Sigmoid colon (tissue), 7 donors: ENCODE data around the gene AVEN. TPM values are rescaled to one million over a fixed set of nuclear protein-coding genes. Genes with fewer than 3 reads are reported as not detected.

Experiments used
- DNase-seq: peaks from one replicate; pipeline ENCODE4 v3.0.0-alpha.2; 2019
- H3K27ac ChIP-seq, 4 donors: fragments of 200-600 bp; sonication (generic); one replicate each; pipeline ENCODE4 v1.5.1; 2016 to 2019; ENCODE audit warnings: mild to moderate bottlenecking in 1 of 4
- H3K27me3 ChIP-seq, 3 donors: fragments of 200-600 bp; sonication (generic); one replicate each; pipeline ENCODE4 v1.5.1; 2019; ENCODE audit warnings: mild to moderate bottlenecking in 1 of 3
- H3K36me3 ChIP-seq, 4 donors: fragments of 200-600 bp; sonication (generic); one replicate each; pipeline ENCODE4 v1.5.1; 2016 to 2019
- H3K4me1 ChIP-seq, 4 donors: fragments of 200-600 bp; sonication (generic); one replicate each; pipeline ENCODE4 v1.5.1; 2017 to 2019
- H3K4me3 ChIP-seq, 4 donors: fragments of 200-600 bp; sonication (generic); one replicate each; pipeline ENCODE4 v1.5.1; 2017 to 2019; ENCODE audit warnings: mild to moderate bottlenecking in 2 of 4, moderate library complexity in 1 of 4
- H3K9me3 ChIP-seq, 4 donors: fragments of 200-600 bp in 3 of 4; sonication (generic) in 3 of 4; one replicate each; pipeline versions ENCODE4 v1.5.1 to v1.6.1; 2013 to 2019
- CTCF ChIP-seq, 4 experiments: fragments of 450-650 bp in 3 of 4; fragments of 200-600 bp in 1 of 4; IDR thresholded peaks; one replicate each; pipeline ENCODE4 v1.5.1; 2016 to 2019; ENCODE audit warnings: antibody characterized with exemption in 4 of 4, mild to moderate bottlenecking in 3 of 4, moderate library complexity in 2 of 4
- EP300 ChIP-seq, 4 donors: sonication (generic); formaldehyde crosslinking; IDR thresholded peaks; one replicate each; pipeline ENCODE4 v1.6.1; 2017; ENCODE audit warnings: antibody characterized with exemption in 4 of 4
- POLR2A ChIP-seq, 2 donors: fragments of 450-650 bp; IDR thresholded peaks; one replicate each; pipeline ENCODE4 v1.6.1; 2016; ENCODE audit warnings: antibody characterized with exemption in 2 of 2, mild to moderate bottlenecking in 2 of 2, moderate library complexity in 2 of 2
- POLR2AphosphoS5 ChIP-seq, 4 donors: sonication (generic); formaldehyde crosslinking; IDR thresholded peaks; one replicate each; pipeline ENCODE4 v1.6.1; 2017; ENCODE audit warnings: antibody characterized with exemption in 4 of 4
- WGBS, 2 donors: extraction: QIAGEN DNeasy Blood & Tissue Kit; methylation state at CpG; one replicate each; pipeline ENCODE4 v1.1.7; 2013; 5-methylcytosine and 5-hydroxymethylcytosine counted together
- intact Hi-C: fragments of 100-400 bp; cut with DNase I; formaldehyde crosslinking; loops from one replicate; pipeline ENCODE4 v1.15.1; 2023
- polyA plus RNA-seq, 3 donors: library from polyadenylated mRNA; stranded (reverse); fragments of 200-250 nt; gene quantifications; one replicate each; pipeline ENCODE4 v1.2.3, GENCODE V29; 2013
- total RNA-seq, 4 donors: library from RNA; depleted of rRNA; stranded (reverse); fragments of >200 nt; gene quantifications; one replicate each; pipeline ENCODE4 v1.1.0, GENCODE V29; 2016
- donor health status: healthy with polysubstance abuse.
- donor health status: Bipolar disorder and iron deficiency.
- donor health status: healthy.

AVEN gene
- total and polyA plus RNA-seq, 7 donors, result 9.2 to 23.3 (median 15.0) TPM

DNA sequence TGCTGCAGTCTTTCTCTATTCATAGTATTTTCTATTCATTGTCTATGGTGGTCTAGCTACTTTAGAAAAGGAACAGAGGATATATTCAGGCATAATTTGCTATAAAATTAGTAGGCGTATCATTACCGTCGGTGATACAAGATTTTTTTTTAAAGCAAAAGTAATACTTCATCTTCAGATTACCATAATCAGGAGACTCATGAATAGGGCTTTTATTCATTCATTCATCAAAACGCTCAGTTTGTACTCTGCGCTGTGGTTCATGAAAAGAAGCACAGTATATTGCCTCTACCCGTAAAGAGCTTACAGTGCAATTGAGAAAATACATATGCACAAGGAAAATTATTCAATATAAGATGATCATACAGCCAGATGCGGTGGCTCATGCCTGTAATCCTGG lies 207.4 kb downstream of the AVEN start:
- DNase-seq, result no peak
- intact Hi-C loops, result no loop called here
- no peak overlapping the region for H3K4me3 ChIP-seq
- H3K4me1 ChIP-seq, result no peaks in the 10 kb centered on the region
- peaks cover 0 to 12% (median 5%) of the 10 kb centered on the region in 4 donors for H3K36me3 ChIP-seq
- no peak for TF ChIP-seq EP300 (IDR thresholded peaks at IDR 0.05)
- TF ChIP-seq POLR2AphosphoS5 (IDR thresholded peaks at IDR 0.05), result no peak
- TF ChIP-seq CTCF (IDR thresholded peaks at IDR 0.05), result no peak
- no peak for TF ChIP-seq POLR2A (IDR thresholded peaks at IDR 0.05)
- no peaks in the 10 kb centered on the region for H3K9me3 ChIP-seq
- WGBS, 2 donors, result 88 to 90% methylated on average over 7 of the region's 7 CpGs
- H3K27ac ChIP-seq, result no peak overlapping the region
- no peaks in the 10 kb centered on the region for H3K27me3 ChIP-seq

DNA sequence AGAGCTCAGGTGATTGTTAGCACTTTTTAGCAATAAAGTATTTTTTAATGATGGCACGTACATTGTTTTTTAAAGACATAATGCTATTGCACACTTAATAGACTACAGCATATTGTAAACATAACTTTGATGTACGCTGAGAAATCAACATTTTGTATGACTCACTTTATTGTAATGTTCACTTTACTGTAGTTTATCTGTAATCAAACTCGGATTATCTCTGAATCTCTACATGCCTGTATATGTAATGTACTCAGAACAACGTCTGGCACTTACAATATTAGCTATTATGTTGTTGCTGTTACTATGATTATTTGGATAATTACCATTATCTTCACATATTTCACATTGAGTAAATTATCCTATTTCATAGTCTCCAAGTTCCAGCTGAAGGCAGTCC lies 208.7 kb downstream of the AVEN start:
- 35 to 70% methylated on average over 4 of the region's 4 CpGs for WGBS, 2 donors
- TF ChIP-seq EP300 (IDR thresholded peaks at IDR 0.05) (no peak), POLR2A (IDR thresholded peaks at IDR 0.05) (no peak), CTCF (IDR thresholded peaks at IDR 0.05) (no peak), POLR2AphosphoS5 (IDR thresholded peaks at IDR 0.05) (no peak)
- no peaks in the 10 kb centered on the region for H3K4me1 ChIP-seq
- no peaks in the 10 kb centered on the region for H3K9me3 ChIP-seq
- intact Hi-C loops, result no loop called here
- H3K4me3 ChIP-seq, result no peak overlapping the region
- H3K27ac ChIP-seq, result no peak overlapping the region
- peaks cover 0 to 20% (median 5%) of the 10 kb centered on the region in 4 donors for H3K36me3 ChIP-seq
- H3K27me3 ChIP-seq, result no peaks in the 10 kb centered on the region
- DNase-seq, result no peak

- no peak for TF ChIP-seq EP300 (IDR thresholded peaks at IDR 0.05)
- intact Hi-C loops, result no loop called here
- Histone ChIP-seq H3K4me3 (no peak overlapping the region), H3K9me3 (no peaks in the 10 kb centered on the region), H3K27ac (no peak overlapping the region), H3K36me3 (peaks cover 0 to 20% (median 7%) of the 10 kb centered on the region in 4 donors), H3K27me3 (no peaks in the 10 kb centered on the region), H3K4me1 (no peaks in the 10 kb centered on the region)
- 83 to 84% methylated on average over 4 of the region's 4 CpGs for WGBS, 2 donors
- no peak for DNase-seq
Observed at GRCh38 chr15:33826201-33826600, 212.8 kb downstream of the AVEN start.

- Histone ChIP-seq H3K4me3 (no peak overlapping the region), H3K27me3 (no peaks in the 10 kb centered on the region), H3K27ac (no peak overlapping the region), H3K4me1 (no peaks in the 10 kb centered on the region), H3K9me3 (no peaks in the 10 kb centered on the region), H3K36me3 (peaks cover 0 to 20% (median 7%) of the 10 kb centered on the region in 4 donors)
- no peak for DNase-seq
- intact Hi-C loops, result no loop called here
- no peak for TF ChIP-seq CTCF (IDR thresholded peaks at IDR 0.05)
- no peak for TF ChIP-seq EP300 (IDR thresholded peaks at IDR 0.05)
- no peak for TF ChIP-seq POLR2A (IDR thresholded peaks at IDR 0.05)
- TF ChIP-seq POLR2AphosphoS5 (IDR thresholded peaks at IDR 0.05), result no peak
- 94 to 96% methylated on average over 8 of the region's 8 CpGs for WGBS, 2 donors
Observed at GRCh38 chr15:33825453-33825852, 213.6 kb downstream of the AVEN start.

- no peaks in the 10 kb centered on the region for H3K9me3 ChIP-seq
- TF ChIP-seq EP300 (IDR thresholded peaks at IDR 0.05) (no peak), CTCF (IDR thresholded peaks at IDR 0.05) (no peak), POLR2AphosphoS5 (IDR thresholded peaks at IDR 0.05) (no peak), POLR2A (IDR thresholded peaks at IDR 0.05) (no peak)
- intact Hi-C loops, result no loop called here
- H3K4me3 ChIP-seq, result no peak overlapping the region
- no peaks in the 10 kb centered on the region for H3K4me1 ChIP-seq
- H3K36me3 ChIP-seq, result peaks cover 0 to 14% (median 7%) of the 10 kb centered on the region in 4 donors
- H3K27ac ChIP-seq, result no peak overlapping the region
- 75% methylated on average over 3 of the region's 3 CpGs for WGBS, 2 donors
- DNase-seq, result no peak
- H3K27me3 ChIP-seq, result no peaks in the 10 kb centered on the region
Observed at GRCh38 chr15:33823119-33823518, 215.9 kb downstream of the AVEN start.
